ENCODE data around the gene ARHGAP29.

The ARHGAP29 gene

DNA sequence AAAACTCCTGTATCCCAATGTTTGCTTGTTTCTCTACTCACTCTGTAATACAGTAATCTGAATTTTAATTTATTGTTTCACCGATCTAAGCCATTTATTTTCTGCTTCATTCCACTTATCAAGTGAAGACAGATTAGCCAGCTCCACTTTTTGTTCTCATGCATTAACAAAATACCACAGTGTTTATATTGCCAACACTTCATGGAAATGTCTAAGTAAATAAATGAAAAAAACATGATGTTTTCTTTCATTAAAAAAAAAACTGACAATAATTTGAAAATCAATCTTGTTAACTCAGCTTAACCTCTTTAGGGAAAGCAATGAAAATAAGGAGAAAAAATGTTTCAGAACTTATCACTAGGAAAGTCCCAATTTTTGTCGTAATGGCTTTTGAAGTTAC is 11.5 kb downstream of the ARHGAP29 start:
- CTCF ChIA-PET: interaction anchor here (0.7 to 2.2 kb wide), 3 partner anchors 21 to 200 kb away, joined by 3 to 7 read pairs (median 4); no protein-coding TSS in a partner anchor
- no peak overlapping the region for H3K4me3 ChIP-seq (ENCODE audit: low read depth, low read length)
- no peak for DNase-seq (ENCODE audit: low read depth, low spot score)
- no peak for TF ChIP-seq CTCF (IDR thresholded peaks at IDR 0.05; ENCODE audit: insufficient read depth, low read length, missing control alignments)
- POLR2A ChIA-PET: no interaction called here

DNA sequence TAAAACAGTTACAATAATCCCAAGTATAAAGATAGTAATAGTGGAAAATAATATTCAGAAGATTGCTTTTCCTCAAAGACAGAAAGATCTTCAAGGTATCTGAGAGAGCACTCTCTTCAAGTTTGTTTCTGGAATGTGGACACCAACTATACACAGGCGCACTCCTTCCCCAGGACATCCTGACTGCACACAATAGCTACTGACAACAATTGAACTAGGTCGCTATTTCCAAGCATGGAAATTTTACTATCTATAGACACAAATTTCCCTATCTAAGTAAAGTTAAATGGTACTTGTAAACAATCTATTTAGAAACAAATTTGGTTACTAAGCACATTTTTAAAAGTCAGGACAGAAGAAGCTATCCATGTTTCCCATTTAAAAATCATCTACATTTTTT is 19.1 kb downstream of the ARHGAP29 start:
- DNase-seq (ENCODE audit: low read depth, low spot score): no peak
- CTCF ChIA-PET: no interaction called here
- POLR2A ChIA-PET: no interaction called here
- TF ChIP-seq CTCF (IDR thresholded peaks at IDR 0.05; ENCODE audit: insufficient read depth, low read length, missing control alignments): no peak
- H3K4me3 ChIP-seq (ENCODE audit: low read depth, low read length): no peak overlapping the region

DNA sequence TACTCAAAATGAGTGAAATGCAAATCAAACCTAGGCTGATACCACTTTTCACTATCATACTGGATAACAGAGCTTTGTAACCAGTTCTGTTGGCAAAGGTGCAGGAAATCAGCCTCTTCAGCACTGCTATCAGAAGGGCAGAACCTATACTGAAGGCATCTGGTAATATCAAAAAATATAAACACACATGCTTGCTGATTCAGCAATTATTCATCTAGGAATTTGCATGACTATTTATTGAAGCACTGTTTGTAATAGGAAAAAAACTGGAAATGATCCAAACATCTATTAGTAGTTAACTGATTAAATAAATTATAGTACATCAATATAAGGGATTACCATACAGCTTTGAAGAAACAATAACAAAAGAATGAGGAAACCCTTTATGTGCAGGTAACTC is 21.4 kb downstream of the ARHGAP29 start:
- ChIA-PET POLR2A (no interaction called here), CTCF (interaction anchor here (1.3 kb wide), 1 partner anchor 153 kb away, joined by 3 read pairs; no protein-coding TSS in a partner anchor)
- no peak overlapping the region for H3K4me3 ChIP-seq (ENCODE audit: low read depth, low read length)
- TF ChIP-seq CTCF (IDR thresholded peaks at IDR 0.05; ENCODE audit: insufficient read depth, low read length, missing control alignments): no peak
- DNase-seq (ENCODE audit: low read depth, low spot score): no peak

DNA sequence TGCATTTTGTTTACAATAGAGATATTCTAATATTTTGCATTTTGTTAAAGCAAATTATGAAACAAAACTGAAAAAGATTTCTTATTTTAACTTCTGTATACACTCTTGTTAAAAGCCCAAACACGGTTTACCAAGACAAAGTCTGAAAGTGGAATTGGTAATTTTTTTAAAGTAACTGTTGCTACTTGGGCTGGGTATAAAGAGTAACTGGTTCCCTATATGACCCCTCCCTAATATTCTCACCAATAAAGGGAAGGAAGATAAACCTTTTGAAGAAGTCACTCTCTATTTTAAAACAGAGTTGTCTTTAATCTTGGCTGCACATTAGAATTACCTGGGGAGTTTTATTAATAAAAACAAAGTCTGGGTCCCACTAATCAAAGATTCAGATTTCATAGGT is 27.4 kb downstream of the ARHGAP29 start:
- no peak for TF ChIP-seq CTCF (IDR thresholded peaks at IDR 0.05; ENCODE audit: insufficient read depth, low read length, missing control alignments)
- H3K4me3 ChIP-seq (ENCODE audit: low read depth, low read length): no peak overlapping the region
- POLR2A ChIA-PET: no interaction called here
- no peak for DNase-seq (ENCODE audit: low read depth, low spot score)
- CTCF ChIA-PET: interaction anchor here (1.2 kb wide), 1 partner anchor 122 kb away, joined by 3 read pairs; no protein-coding TSS in a partner anchor

- POLR2A ChIA-PET: no interaction called here
- CTCF ChIA-PET: interaction anchor here (1.2 to 1.9 kb wide), 2 partner anchors 122 to 126 kb away, joined by 3 to 7 read pairs; no protein-coding TSS in a partner anchor
- H3K4me3 ChIP-seq (ENCODE audit: low read depth, low read length): no peak overlapping the region
- peak; percentile 23 for DNase-seq (ENCODE audit: low read depth, low spot score)
- no peak for TF ChIP-seq CTCF (IDR thresholded peaks at IDR 0.05; ENCODE audit: insufficient read depth, low read length, missing control alignments)
These were observed 28.0 kb downstream of the ARHGAP29 start for GRCh38 chr1:94209425-94209824.

DNA sequence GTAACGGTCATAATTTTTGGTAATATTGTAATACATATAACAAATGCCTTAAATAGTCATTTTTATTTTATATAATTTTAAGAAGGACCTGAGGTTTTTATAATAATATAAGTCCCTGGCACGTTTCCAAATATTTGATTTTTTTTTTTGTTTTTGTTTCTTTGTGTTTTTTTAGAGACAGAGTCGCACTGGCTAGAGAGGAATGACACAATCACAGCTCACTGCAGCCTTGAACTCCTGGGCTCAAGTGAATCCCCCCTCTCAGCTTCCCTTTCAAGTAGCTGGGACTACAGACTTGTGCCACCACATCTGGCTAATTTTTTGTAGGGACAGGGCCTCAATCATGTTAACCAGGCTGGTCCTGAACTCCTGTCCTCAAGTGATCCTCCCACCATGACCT is 29.7 kb downstream of the ARHGAP29 start:
- DNase-seq (ENCODE audit: low read depth, low spot score): no peak
- POLR2A ChIA-PET: no interaction called here
- H3K4me3 ChIP-seq (ENCODE audit: low read depth, low read length): no peak overlapping the region
- no peak for TF ChIP-seq CTCF (IDR thresholded peaks at IDR 0.05; ENCODE audit: insufficient read depth, low read length, missing control alignments)
- CTCF ChIA-PET: interaction anchor here (1.9 kb wide), 1 partner anchor 128 kb away, joined by 7 read pairs; no protein-coding TSS in a partner anchor

Data from AG04449 (cell line).